SK-N-SH (cell line): Measurements from ENCODE around the gene ZDHHC14. TPM values are rescaled to one million over a fixed set of nuclear protein-coding genes. Genes with fewer than 3 reads are reported as not detected.

Experiments
- CTCF ChIA-PET: fragments of 300-600, 350-600 bp; formaldehyde crosslinking; extraction: SDS; loops from one replicate; lab custom pipeline; 2021; lab: Yijun Ruan, JAX
- POLR2A ChIA-PET: fragments of 350-600 bp; sonication (Branson Sonifier 250); formaldehyde crosslinking; extraction: SDS; loops from one replicate; lab custom pipeline; 2020; ENCODE audit warnings: antibody characterized with exemption, inconsistent platforms; lab: Yijun Ruan, JAX
- DNase-seq: peaks from one replicate; pipeline ENCODE4 v3.0.0; 2012
- H2AFZ ChIP-seq: fragments of 200-600 bp; sonication (generic); 2 replicates; pipeline ENCODE4 v1.8.1; 2016; ENCODE audit warnings: antibody characterized with exemption, mild to moderate bottlenecking, low read depth
- H3F3A ChIP-seq: fragments of 200-600 bp; sonication (generic); replicated peaks from 2 replicates; pipeline ENCODE3; 2016; ENCODE audit warnings: antibody characterized with exemption, mild to moderate bottlenecking; ENCODE audit not compliant: insufficient read depth
- H3K27ac ChIP-seq, 2 experiments: fragments of 200-500 bp in 1 of 2; fragments of 200-600 bp in 1 of 2; sonication (Bioruptor generic) in 1 of 2; sonication (generic), shearing (Covaris generic) in 1 of 2; 2 replicates each; pipeline versions ENCODE4 v1.5.1 to v1.6.1; 2014 to 2016; ENCODE audit warnings: low read depth in 2 of 2, inconsistent platforms in 1 of 2, low read length in 1 of 2, mild to moderate bottlenecking in 1 of 2, mixed read lengths in 1 of 2
- H3K27me3 ChIP-seq: fragments of 200-600 bp; sonication (generic), shearing (Covaris generic); 2 replicates; pipeline ENCODE4 v1.6.1; 2016; ENCODE audit warnings: mixed run types; ENCODE audit not compliant: insufficient read depth
- H3K36me3 ChIP-seq, 2 experiments: fragments of 200-500 bp in 1 of 2; fragments of 200-600 bp in 1 of 2; sonication (Bioruptor generic) in 1 of 2; sonication (generic) in 1 of 2; replicated peaks in 1 of 2; 2 replicates each; pipeline versions ENCODE3 to v1.5.1; 2014 to 2016; ENCODE audit warnings: low read length in 1 of 2, mild to moderate bottlenecking in 1 of 2; ENCODE audit not compliant: insufficient read depth in 2 of 2, control insufficient read depth in 1 of 2
- H3K4me1 ChIP-seq, 2 experiments: fragments of 200-500 bp in 1 of 2; fragments of 200-600 bp in 1 of 2; sonication (Bioruptor generic) in 1 of 2; sonication (generic), shearing (Covaris generic) in 1 of 2; 2 replicates each; pipeline versions ENCODE4 v1.5.1 to v1.6.1; 2014 to 2016; ENCODE audit warnings: low read depth in 1 of 2, low read length in 1 of 2, mixed run types in 1 of 2; ENCODE audit not compliant: insufficient read depth in 2 of 2, control insufficient read depth in 1 of 2
- H3K4me2 ChIP-seq: fragments of 200-600 bp; sonication (generic), shearing (Covaris generic); 2 replicates; pipeline ENCODE4 v1.6.1; 2017; ENCODE audit warnings: mixed run types
- H3K4me3 ChIP-seq, 2 experiments: fragments of 200-500 bp in 1 of 2; fragments of 200-600 bp in 1 of 2; sonication (Bioruptor generic) in 1 of 2; sonication (generic), shearing (Covaris generic) in 1 of 2; 2 replicates each; pipeline versions ENCODE4 v1.5.1 to v1.8.1; 2014 to 2016; ENCODE audit warnings: low read depth in 2 of 2, inconsistent platforms in 1 of 2, low read length in 1 of 2, mild to moderate bottlenecking in 1 of 2, mixed read lengths in 1 of 2, moderate library complexity in 1 of 2
- H3K79me2 ChIP-seq: fragments of 200-600 bp; sonication (generic); 2 replicates; pipeline ENCODE4 v1.8.1; 2017; ENCODE audit warnings: mild to moderate bottlenecking; ENCODE audit not compliant: insufficient read depth
- H3K9ac ChIP-seq: fragments of 200-600 bp; sonication (generic); 2 replicates; pipeline ENCODE4 v1.6.1; 2017; ENCODE audit warnings: mixed run types
- H3K9me2 ChIP-seq: fragments of 200-600 bp; sonication (generic); 2 replicates; pipeline ENCODE4 v1.6.1; 2017; ENCODE audit warnings: mixed run types
- H3K9me3 ChIP-seq: fragments of 200-600 bp; sonication (generic); 2 replicates; pipeline ENCODE4 v1.6.1; 2017; ENCODE audit warnings: mixed run types, mild to moderate bottlenecking, moderate library complexity
- H4K20me1 ChIP-seq: fragments of 200-600 bp; sonication (generic); 2 replicates; pipeline ENCODE4 v1.6.1; 2017; ENCODE audit warnings: mild to moderate bottlenecking, mixed run types; ENCODE audit not compliant: insufficient read depth
- ELF1 ChIP-seq: IDR thresholded peaks from 2 replicates; pipeline ENCODE4 v1.4.0; 2012
- FOSL2 ChIP-seq: IDR thresholded peaks from 2 replicates; pipeline ENCODE4 v1.4.0; 2012; ENCODE audit warnings: low read depth, mild to moderate bottlenecking, moderate library complexity, borderline replicate concordance
- FOXJ3 ChIP-seq: sonication (generic); formaldehyde crosslinking; IDR thresholded peaks from 2 replicates; pipeline ENCODE4 v1.5.1; 2020; ENCODE audit warnings: mild to moderate bottlenecking, missing genetic modification reagents
- FOXM1 ChIP-seq: IDR thresholded peaks from 2 replicates; pipeline ENCODE4 v1.4.0; 2012; ENCODE audit warnings: low read depth, mild to moderate bottlenecking
- GABPA ChIP-seq: IDR thresholded peaks from 2 replicates; pipeline ENCODE4 v1.4.0; 2012; ENCODE audit warnings: low read depth, mild to moderate bottlenecking
- IRF3 ChIP-seq: fragments of 150-350 bp; IDR thresholded peaks from 2 replicates; pipeline ENCODE4 v1.6.1; 2016; ENCODE audit warnings: mild to moderate bottlenecking, low read depth, low read length
- JUND ChIP-seq: IDR thresholded peaks from 2 replicates; pipeline ENCODE4 v1.4.0; 2012
- NRF1 ChIP-seq: IDR thresholded peaks from 2 replicates; pipeline ENCODE4 v1.6.1; 2012; ENCODE audit warnings: low read depth, mild to moderate bottlenecking, low read length
- RAD21 ChIP-seq: IDR thresholded peaks from 2 replicates; pipeline ENCODE4 v1.6.1; 2012; ENCODE audit warnings: mild to moderate bottlenecking, low read length
- RCOR1 ChIP-seq: fragments of 150-350 bp; IDR thresholded peaks from 2 replicates; pipeline ENCODE4 v1.6.1; 2017; ENCODE audit warnings: antibody characterized with exemption, low read length
- RFX5 ChIP-seq: IDR thresholded peaks from 2 replicates; pipeline ENCODE4 v1.6.1; 2012; ENCODE audit warnings: mild to moderate bottlenecking, improper control_type of control experiment, low read length
- RXRA ChIP-seq: IDR thresholded peaks from 2 replicates; pipeline ENCODE4 v1.4.0; 2012; ENCODE audit warnings: low read depth, mild to moderate bottlenecking, borderline replicate concordance
- SIN3A ChIP-seq: IDR thresholded peaks from 2 replicates; pipeline ENCODE4 v1.6.1; 2012; ENCODE audit warnings: low read depth, mild to moderate bottlenecking, low read length, moderate library complexity, borderline replicate concordance
- TAF1 ChIP-seq: IDR thresholded peaks from 2 replicates; pipeline ENCODE4 v1.6.1; 2012; ENCODE audit warnings: low read depth, mild to moderate bottlenecking, low read length, moderate library complexity, borderline replicate concordance
- TEAD4 ChIP-seq: IDR thresholded peaks from 2 replicates; pipeline ENCODE4 v1.4.0; 2012; ENCODE audit warnings: mild to moderate bottlenecking, borderline replicate concordance; ENCODE audit not compliant: insufficient read depth
- YY1 ChIP-seq: IDR thresholded peaks from 2 replicates; pipeline ENCODE4 v1.4.0; 2012; ENCODE audit warnings: low read depth, mild to moderate bottlenecking
- WGBS: methylation state at CpG from one replicate; pipeline ENCODE4 v1.1.6; 2017; ENCODE audit warnings: low lambda C conversion rate; 5-methylcytosine and 5-hydroxymethylcytosine counted together
- polyA plus RNA-seq, 3 experiments: library from polyadenylated mRNA; depleted of rRNA; stranded (reverse); fragments of >200 nt; gene quantifications; 2 replicates each; pipeline ENCODE4 v1.2.3, GENCODE V29; 2012
- TF ChIP-seq, protein P1 (sequence below): IDR thresholded peaks from 2 replicates; pipeline ENCODE4 v1.4.0; 2012; ENCODE audit warnings: low read depth, borderline replicate concordance
- TF ChIP-seq, protein P2 (sequence below): fragments of 150-350 bp; IDR thresholded peaks from 2 replicates; pipeline ENCODE4 v1.6.1; 2017; ENCODE audit warnings: antibody characterized with exemption, low read length, low read depth, borderline replicate concordance
- TF ChIP-seq, protein P3 (sequence below): IDR thresholded peaks from 2 replicates; pipeline ENCODE4 v1.4.0; 2012; ENCODE audit warnings: low read depth

Gene ZDHHC14
- polyA plus RNA-seq, 1 of the 3 experiments (the other 2 are of a cell fraction): 5.4 TPM

DNA sequence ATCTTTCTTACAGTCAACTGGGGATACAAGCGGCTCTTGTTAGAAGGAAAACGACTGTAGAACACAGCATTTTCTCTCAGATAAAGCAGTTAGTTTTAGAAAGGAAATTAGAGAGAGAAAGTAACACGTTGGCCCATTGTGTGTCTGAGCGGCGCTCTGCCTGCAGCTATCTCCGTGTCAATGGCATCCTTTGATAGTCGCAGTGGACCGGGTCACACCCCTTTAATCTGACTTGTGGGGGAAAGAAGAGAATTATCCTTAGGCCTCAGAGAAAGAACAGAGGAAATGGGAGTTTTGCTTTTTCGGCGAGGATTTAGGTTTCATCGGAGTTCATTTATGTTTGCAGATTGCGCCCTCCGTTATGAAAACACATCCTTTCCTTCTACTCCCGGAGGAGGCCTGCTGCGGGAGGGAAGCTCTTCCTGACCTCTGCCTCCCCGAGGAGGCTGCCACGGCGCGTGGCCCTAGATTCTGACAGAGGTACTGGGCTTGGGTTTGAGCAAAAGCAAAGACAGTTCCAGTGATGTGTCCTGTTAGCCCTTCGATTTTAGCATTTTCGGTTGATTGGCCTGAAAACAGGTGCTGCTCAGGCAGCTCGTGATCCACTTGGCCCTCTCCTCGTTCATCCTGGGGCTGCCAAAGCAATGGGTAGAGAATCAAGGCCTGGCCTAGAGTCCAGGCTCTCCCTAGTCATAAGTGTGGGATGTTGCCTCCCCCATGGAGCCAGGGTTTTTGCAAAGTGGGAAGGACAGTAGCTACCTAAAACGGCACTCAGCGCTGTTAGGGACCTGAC lies 74.9 kb downstream of the ZDHHC14 start:
- Histone ChIP-seq H4K20me1 (no peaks in the 10 kb centered on the region), H3K4me2 (no peak overlapping the region), H3K27me3 (no peaks in the 10 kb centered on the region), H3K27ac (no peak overlapping the region), H3K79me2 (no peaks in the 10 kb centered on the region), H3K36me3 (no peaks in the 10 kb centered on the region), H3K4me3 (no peak overlapping the region), H3K4me1 (peaks cover 3 to 4% of the 10 kb centered on the region in 2 experiments; a peak in 1 of 4 replicates), H3K9me3 (no peaks in the 10 kb centered on the region), H3K9me2 (no peaks in the 10 kb centered on the region), H3F3A (peaks cover 8% of the 10 kb centered on the region), H2AFZ (no peak overlapping the region), H3K9ac (no peak overlapping the region)
- POLR2A ChIA-PET: no interaction called here
- CTCF ChIA-PET: no interaction called here
- 93% methylated on average over 19 of the region's 25 CpGs for WGBS
- DNase-seq: no peak
- no peak for TF ChIP-seq RFX5
- no peak for TF ChIP-seq FOSL2
- no peak for TF ChIP-seq TEAD4
- no peak for TF ChIP-seq NRF1
- TF ChIP-seq, protein P1, sequence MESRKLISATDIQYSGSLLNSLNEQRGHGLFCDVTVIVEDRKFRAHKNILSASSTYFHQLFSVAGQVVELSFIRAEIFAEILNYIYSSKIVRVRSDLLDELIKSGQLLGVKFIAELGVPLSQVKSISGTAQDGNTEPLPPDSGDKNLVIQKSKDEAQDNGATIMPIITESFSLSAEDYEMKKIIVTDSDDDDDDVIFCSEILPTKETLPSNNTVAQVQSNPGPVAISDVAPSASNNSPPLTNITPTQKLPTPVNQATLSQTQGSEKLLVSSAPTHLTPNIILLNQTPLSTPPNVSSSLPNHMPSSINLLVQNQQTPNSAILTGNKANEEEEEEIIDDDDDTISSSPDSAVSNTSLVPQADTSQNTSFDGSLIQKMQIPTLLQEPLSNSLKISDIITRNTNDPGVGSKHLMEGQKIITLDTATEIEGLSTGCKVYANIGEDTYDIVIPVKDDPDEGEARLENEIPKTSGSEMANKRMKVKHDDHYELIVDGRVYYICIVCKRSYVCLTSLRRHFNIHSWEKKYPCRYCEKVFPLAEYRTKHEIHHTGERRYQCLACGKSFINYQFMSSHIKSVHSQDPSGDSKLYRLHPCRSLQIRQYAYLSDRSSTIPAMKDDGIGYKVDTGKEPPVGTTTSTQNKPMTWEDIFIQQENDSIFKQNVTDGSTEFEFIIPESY: no peak
- no peak for TF ChIP-seq FOXM1
- TF ChIP-seq, all 33 proteins: peak for 0

DNA sequence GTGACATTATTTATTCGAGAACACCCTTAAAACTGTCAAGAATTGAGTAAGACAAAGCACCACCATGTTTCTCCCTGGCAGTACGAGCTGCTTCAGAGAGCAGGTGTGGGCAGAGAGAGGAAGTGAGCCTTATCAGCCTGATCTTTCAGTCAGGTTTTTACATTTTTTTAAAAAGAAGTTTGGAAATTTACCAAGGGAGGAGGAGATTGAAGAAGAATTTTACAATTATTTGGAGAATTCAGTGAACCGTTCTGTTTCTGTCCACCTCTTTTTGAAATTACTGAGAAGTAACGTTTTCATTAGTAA lies 75.5 kb downstream of the ZDHHC14 start:
- peaks cover 8% of the 10 kb centered on the region for H3F3A ChIP-seq
- no peak overlapping the region for H3K9ac ChIP-seq
- ChIA-PET POLR2A (no interaction called here), CTCF (no interaction called here)
- no peaks in the 10 kb centered on the region for H4K20me1 ChIP-seq
- H3K4me3 ChIP-seq: no peak overlapping the region
- H3K4me2 ChIP-seq: no peak overlapping the region
- TF ChIP-seq RCOR1: no peak
- no peak for TF ChIP-seq RAD21
- no peak for TF ChIP-seq FOSL2
- peaks cover 3 to 4% of the 10 kb centered on the region in 2 experiments; a peak in 1 of 4 replicates for H3K4me1 ChIP-seq
- WGBS: 88% methylated on average over 4 of the region's 4 CpGs
- no peak overlapping the region for H2AFZ ChIP-seq
- DNase-seq: no peak
- H3K27ac ChIP-seq: no peak overlapping the region
- no peaks in the 10 kb centered on the region for H3K9me2 ChIP-seq
- no peaks in the 10 kb centered on the region for H3K27me3 ChIP-seq
- H3K79me2 ChIP-seq: no peaks in the 10 kb centered on the region
- H3K9me3 ChIP-seq: no peaks in the 10 kb centered on the region
- H3K36me3 ChIP-seq: no peaks in the 10 kb centered on the region

- no peak overlapping the region for H3K9ac ChIP-seq
- no peak for DNase-seq
- POLR2A ChIA-PET: no interaction called here
- WGBS: 88% methylated on average over 5 of the region's 6 CpGs
- no peak overlapping the region for H3K4me2 ChIP-seq
- no peaks in the 10 kb centered on the region for H3K27me3 ChIP-seq
- no peaks in the 10 kb centered on the region for H3K9me3 ChIP-seq
- no peaks in the 10 kb centered on the region for H3K9me2 ChIP-seq
- H3K4me1 ChIP-seq: peaks cover 3 to 4% of the 10 kb centered on the region in 2 experiments; a peak in 1 of 4 replicates
- H2AFZ ChIP-seq: no peak overlapping the region
- H3K79me2 ChIP-seq: no peaks in the 10 kb centered on the region
- H3K36me3 ChIP-seq: no peaks in the 10 kb centered on the region
- peaks cover 8% of the 10 kb centered on the region for H3F3A ChIP-seq
- no peak overlapping the region for H3K27ac ChIP-seq
- CTCF ChIA-PET: no interaction called here
- H4K20me1 ChIP-seq: no peaks in the 10 kb centered on the region
- no peak overlapping the region for H3K4me3 ChIP-seq
- TF ChIP-seq YY1 (no peak), RXRA (no peak), SIN3A (no peak), FOXJ3 (CRISPR knock-in tag) (no peak), GABPA (no peak), JUND (no peak), RFX5 (no peak), FOXM1 (no peak), TAF1 (no peak), ELF1 (no peak), IRF3 (no peak)
- TF ChIP-seq, protein P2, sequence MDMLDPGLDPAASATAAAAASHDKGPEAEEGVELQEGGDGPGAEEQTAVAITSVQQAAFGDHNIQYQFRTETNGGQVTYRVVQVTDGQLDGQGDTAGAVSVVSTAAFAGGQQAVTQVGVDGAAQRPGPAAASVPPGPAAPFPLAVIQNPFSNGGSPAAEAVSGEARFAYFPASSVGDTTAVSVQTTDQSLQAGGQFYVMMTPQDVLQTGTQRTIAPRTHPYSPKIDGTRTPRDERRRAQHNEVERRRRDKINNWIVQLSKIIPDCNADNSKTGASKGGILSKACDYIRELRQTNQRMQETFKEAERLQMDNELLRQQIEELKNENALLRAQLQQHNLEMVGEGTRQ: no peak
- TF ChIP-seq, protein P3, sequence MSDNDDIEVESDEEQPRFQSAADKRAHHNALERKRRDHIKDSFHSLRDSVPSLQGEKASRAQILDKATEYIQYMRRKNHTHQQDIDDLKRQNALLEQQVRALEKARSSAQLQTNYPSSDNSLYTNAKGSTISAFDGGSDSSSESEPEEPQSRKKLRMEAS: no peak
Observed at GRCh38 chr6:157457787-157458186, 76.8 kb downstream of the ZDHHC14 start.
